Ishikawa (cell line): ENCODE data around the gene TMC3.

Experiments used
- CEBPB ChIP-seq: IDR thresholded peaks from 2 replicates; pipeline ENCODE4 v1.6.1; 2012
- CREB1 ChIP-seq: IDR thresholded peaks from 2 replicates; pipeline ENCODE4 v1.6.1; 2012; ENCODE audit warnings: low read depth
- EGR1 ChIP-seq: IDR thresholded peaks from 2 replicates; pipeline ENCODE4 v1.6.1; 2012
- EP300 ChIP-seq: IDR thresholded peaks from 2 replicates; pipeline ENCODE4 v1.6.1; 2012; ENCODE audit warnings: borderline replicate concordance
- FOXM1 ChIP-seq: IDR thresholded peaks from 2 replicates; pipeline ENCODE4 v1.6.1; 2012; ENCODE audit warnings: low read depth, borderline replicate concordance
- NFIC ChIP-seq: IDR thresholded peaks from 2 replicates; pipeline ENCODE4 v1.6.1; 2012
- RAD21 ChIP-seq: IDR thresholded peaks from 2 replicates; pipeline ENCODE4 v1.6.1; 2012; ENCODE audit warnings: low read depth
- REST ChIP-seq: IDR thresholded peaks from 2 replicates; pipeline ENCODE4 v1.6.1; 2012; ENCODE audit warnings: low read depth, mild to moderate bottlenecking
- TAF1 ChIP-seq: IDR thresholded peaks from 2 replicates; pipeline ENCODE4 v1.6.1; 2012; ENCODE audit warnings: low read depth, mild to moderate bottlenecking
- TCF12 ChIP-seq: IDR thresholded peaks from 2 replicates; pipeline ENCODE4 v1.6.1; 2012; ENCODE audit warnings: low read depth
- TEAD4 ChIP-seq: IDR thresholded peaks from 2 replicates; pipeline ENCODE4 v1.6.1; 2012
- USF1 ChIP-seq: IDR thresholded peaks from 2 replicates; pipeline ENCODE4 v1.6.1; 2012
- YY1 ChIP-seq: IDR thresholded peaks from 2 replicates; pipeline ENCODE4 v1.6.1; 2012; ENCODE audit warnings: low read depth
- ZBTB7A ChIP-seq: IDR thresholded peaks from 2 replicates; pipeline ENCODE4 v1.6.1; 2012; ENCODE audit warnings: low read depth
- TF ChIP-seq, protein P1 (sequence below): IDR thresholded peaks from 2 replicates; pipeline ENCODE4 v1.6.1; 2012

The TMC3 gene

GRCh38 chr15:81339851-81340250, 34.2 kb downstream of the TMC3 start:
- TF ChIP-seq, protein P1, sequence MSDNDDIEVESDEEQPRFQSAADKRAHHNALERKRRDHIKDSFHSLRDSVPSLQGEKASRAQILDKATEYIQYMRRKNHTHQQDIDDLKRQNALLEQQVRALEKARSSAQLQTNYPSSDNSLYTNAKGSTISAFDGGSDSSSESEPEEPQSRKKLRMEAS, result no peak
- TF ChIP-seq CREB1 (no peak), YY1 (no peak), TAF1 (no peak), TEAD4 (no peak), USF1 (no peak), ZBTB7A (no peak), RAD21 (no peak), TCF12 (no peak), EGR1 (no peak), NFIC (no peak), REST (no peak), EP300 (no peak), CEBPB (no peak), FOXM1 (no peak)

- TF ChIP-seq TCF12 (no peak), CEBPB (no peak), CREB1 (no peak), TEAD4 (no peak), ZBTB7A (no peak), REST (no peak), TAF1 (no peak)
Observed at GRCh38 chr15:81339321-81339720, 34.7 kb downstream of the TMC3 start.

- TF ChIP-seq, protein P1, result no peak
- TF ChIP-seq RAD21 (no peak), EGR1 (no peak), YY1 (no peak), TCF12 (no peak)
Observed at GRCh38 chr15:81338170-81339007, 35.6 kb downstream of the TMC3 start.

- TF ChIP-seq USF1 (no peak), TCF12 (no peak), REST (no peak), NFIC (no peak), FOXM1 (no peak), ZBTB7A (no peak)
- TF ChIP-seq, protein P1, result no peak
Observed at GRCh38 chr15:81337713-81338157, 36.3 kb downstream of the TMC3 start.
